Stimulated activated CD4-positive, alpha-beta T cell treated with anti-CD3 and anti-CD28 coated beads, Interleukin-12 subunit alpha, Interleukin-12 subunit beta, amount 100 ng/mL, for 48 hours (primary cell): ENCODE results near the gene GRIK1.

ENCODE experiments used
- DNase-seq, 3 donors: peaks; one replicate each; pipeline ENCODE4 v3.0.0-alpha.2; 2020; ENCODE audit warnings: low read depth in 2 of 3, low spot score in 1 of 3

Gene GRIK1

DNA sequence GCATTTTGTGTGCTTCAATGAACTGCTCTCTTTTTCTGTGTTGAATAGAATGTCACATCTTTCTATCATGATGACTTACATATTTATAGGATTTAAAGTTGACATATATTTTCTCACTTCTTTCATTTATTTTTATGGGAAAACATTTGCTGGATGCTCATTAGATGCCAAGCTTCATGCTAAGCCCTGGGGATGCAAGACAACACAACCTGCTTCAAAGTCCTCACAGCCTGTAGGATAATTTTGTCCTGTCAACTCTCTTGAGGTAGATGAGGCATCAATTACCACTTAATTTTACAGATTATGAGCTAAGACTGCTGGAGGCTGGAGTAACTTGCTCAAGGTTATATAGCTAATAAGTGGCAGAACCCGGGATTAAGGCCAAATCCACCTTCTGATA is 264.3 kb downstream of the GRIK1 start:
- no peak for DNase-seq

DNA sequence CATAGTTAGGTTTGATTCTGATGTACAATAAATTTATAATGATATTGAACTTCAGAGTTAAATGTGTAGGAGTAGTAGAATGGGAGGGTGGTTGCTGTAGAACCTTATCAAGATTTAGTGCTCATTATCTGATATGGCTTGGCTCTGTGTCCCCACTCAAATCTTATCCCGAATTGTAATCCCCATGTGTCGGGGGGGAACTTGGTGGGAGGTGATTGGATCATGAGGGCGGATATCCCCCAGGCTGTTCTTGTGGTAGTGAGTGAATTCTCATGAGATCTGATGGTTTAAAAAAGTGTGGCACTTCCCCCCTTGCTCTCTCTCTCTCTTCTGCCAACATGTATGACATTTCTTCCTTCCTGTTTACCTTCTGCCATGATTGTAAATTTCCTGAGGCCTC is 265.5 kb downstream of the GRIK1 start:
- DNase-seq, result no peak

DNA sequence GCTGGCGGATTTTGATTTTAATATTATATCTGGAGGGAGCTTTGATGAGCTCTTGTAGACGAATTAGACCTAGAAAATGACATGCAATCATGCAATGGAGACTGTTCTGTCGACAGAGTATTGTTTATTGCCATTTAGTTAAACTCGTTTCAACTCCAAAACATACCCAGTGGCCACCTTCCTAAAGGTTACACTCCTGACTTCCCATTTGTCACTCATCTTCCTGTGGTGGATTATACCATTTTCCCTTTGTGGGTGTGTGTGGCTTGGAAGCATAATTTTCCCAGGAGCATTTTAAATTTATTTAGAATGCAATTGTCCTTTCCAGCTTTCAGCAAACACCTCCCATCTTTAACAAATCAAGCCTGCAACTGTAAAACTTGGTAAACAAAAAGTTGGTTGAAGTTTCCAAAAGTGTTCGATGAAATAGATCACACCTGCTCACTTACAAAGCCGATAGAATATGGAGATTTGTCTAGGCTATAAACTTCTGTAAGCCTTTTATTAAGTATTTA is 266.6 kb downstream of the GRIK1 start:
- DNase-seq, result no peak

DNA sequence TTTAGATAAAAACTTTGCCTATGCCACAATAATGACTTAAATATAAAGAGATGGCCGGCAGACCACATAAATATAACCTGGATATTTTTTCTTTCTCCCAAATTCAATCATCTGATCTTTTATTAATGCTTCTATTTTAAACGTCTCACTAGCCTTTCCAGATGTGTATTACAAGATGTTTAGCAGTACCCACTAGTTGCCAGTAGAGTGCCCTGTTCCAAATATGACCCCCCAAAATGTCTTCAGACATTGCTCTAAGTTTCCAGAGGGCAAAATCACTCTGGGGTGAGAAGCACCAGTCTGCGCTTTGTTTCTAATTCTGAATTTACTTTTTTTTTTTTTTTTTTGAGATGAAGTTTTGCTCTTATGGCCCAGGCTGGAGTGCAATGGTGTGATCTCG is 268.1 kb downstream of the GRIK1 start:
- no peak for DNase-seq

DNA sequence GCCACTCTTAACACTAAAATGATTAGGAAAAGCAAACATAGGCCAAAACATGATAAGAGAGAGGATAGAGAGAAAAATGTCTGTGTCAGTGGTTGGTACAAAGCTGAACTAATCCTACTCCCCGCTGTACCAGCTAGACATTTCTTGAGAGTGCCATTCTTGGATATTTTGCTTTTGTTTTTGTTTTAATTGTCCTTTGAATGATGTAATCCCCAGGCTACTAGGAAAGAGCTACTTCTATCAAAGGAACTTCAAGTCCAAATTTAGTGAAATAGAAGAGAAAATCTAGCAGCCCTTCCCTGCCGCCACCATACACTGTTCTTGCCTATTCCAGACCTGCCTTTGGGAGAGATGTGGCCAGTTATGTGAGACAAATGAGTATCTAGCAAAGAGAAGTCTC is 269.6 kb downstream of the GRIK1 start:
- DNase-seq, result no peak

DNA sequence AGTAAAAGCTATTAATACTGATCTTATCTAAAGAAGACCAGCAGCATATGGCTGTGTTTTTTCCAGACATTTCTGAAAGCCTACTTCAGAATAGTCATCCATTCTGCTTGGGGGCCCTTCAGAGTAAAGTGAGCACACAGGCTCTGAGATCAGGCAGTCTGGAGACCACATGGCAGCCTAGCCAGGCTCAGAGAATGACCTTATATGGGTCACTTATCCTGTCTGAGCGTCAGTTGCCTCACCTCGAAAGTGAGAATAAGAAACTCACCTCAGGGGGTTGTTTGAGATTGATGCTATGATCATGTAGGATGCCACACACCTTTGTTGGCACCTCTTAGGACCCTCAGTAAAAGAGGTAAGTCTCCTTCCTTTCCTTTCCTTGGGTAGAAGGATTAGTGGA is 270.4 kb downstream of the GRIK1 start:
- DNase-seq, result no peak

DNA sequence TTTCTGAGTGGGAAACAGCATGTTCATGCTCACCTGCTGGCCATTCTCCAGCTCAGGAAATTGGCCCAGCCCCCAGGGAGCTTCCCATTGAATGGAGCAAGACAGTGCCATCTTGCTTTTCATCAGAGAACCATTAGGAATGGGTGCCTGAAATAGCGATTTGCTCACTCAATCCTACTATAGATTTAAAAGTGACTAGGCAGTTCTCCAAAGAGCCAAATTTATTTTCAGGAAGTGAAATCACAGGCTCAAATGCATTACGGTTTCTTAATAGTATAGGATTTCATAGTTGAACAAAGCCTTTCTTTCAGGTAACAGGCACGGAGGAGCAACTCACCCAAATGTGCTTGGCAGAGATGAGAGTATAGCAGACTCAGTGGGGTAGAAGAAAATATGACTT is 272.1 kb downstream of the GRIK1 start:
- no peak for DNase-seq

DNA sequence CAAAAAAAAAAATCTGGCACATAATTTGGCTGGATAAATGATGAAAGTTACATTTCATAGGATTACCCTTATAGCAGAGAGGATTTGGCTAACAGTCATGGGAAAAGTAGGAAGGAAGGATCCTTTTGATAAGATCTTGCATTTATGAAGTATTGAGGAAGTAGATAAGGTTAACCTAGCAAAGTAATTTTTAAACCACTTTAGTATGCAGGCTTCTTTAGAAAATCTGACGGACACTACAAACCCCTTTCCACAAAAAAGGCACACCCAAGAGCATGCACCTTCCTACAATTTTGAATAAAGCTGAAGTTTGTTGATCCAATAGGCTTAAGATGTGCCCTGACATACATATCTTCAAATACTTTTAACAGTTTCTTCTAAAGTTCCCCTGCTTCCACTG is 275.2 kb downstream of the GRIK1 start:
- no peak for DNase-seq

DNA sequence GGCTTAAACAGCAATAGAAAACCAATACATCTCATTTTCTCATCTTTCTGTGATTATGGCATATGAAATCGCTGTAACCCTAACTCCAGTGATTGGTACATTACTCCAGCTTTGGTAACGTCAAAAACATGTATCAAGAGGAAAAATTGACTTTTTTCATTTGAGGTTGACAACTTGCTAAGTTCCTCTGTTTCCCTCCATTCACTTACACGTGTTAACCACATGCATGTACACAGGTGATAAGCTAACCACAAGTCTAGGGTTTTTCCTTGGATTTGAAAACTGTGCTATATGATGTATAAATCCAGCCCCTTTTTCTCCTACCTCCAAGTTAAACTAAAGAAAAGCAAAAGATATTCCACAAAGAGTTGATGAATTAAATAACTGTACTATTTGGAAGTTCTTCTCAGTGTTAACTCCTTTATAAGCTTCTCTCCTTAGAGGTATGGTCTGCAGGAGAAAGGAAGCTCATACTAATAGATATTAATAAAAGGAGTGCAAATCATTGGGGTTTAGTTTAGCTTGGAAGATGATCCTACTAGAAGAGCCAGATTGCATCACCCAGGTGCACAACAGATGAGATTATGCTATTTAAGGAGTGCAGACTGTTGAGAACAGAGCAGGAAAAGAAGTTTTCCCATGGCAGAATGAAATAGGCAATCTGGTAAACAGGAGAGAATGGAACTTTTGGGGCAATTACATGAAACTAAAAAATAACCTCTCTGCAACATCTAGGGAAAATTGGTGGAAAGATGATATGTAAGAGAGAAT is 277.9 kb downstream of the GRIK1 start:
- no peak for DNase-seq

DNA sequence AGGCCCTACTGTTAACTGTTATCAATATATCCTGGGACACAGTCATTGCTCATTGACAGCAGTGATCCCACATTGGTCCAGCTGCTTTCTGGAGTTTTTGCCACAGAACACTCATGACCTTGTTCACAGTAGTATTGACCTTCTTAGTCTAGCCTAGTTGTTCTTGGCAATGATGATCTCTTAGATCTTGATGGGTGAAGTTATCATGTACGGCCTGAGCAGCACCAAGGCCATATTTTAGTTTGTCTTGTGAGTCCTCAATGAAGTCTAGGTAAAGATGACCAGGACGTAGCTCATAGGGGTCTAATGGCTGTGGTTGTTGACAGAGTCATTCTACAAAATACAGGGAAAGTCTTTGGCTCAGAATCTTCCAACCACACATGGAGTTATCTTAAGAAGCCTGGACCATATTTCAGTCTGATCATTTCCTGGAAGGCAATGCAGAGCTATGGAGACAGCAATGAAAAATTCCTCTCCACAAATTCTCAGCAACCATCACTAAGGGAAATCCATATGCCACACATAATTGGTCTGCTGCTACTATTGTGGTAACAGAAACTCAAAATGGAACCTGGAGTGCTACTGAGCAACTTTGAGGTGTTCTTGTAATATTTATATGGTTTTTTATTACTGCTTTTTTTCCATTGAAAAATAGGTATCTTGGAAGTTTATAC is 279.6 kb downstream of the GRIK1 start:
- DNase-seq, result no peak

DNA sequence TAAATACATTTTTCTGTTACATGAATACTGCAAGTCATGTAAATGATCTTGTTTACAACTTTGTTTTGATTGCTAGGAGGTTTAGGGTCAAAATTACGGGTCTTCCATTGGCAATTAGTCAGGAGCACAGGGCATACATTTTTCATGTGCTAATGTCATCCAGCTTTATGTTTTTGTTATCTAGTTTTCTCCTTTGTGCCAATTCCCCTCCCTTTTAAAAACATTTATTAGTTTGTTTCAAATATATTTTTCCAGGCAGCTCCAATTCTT is 280.9 kb downstream of the GRIK1 start:
- DNase-seq, result no peak

DNA sequence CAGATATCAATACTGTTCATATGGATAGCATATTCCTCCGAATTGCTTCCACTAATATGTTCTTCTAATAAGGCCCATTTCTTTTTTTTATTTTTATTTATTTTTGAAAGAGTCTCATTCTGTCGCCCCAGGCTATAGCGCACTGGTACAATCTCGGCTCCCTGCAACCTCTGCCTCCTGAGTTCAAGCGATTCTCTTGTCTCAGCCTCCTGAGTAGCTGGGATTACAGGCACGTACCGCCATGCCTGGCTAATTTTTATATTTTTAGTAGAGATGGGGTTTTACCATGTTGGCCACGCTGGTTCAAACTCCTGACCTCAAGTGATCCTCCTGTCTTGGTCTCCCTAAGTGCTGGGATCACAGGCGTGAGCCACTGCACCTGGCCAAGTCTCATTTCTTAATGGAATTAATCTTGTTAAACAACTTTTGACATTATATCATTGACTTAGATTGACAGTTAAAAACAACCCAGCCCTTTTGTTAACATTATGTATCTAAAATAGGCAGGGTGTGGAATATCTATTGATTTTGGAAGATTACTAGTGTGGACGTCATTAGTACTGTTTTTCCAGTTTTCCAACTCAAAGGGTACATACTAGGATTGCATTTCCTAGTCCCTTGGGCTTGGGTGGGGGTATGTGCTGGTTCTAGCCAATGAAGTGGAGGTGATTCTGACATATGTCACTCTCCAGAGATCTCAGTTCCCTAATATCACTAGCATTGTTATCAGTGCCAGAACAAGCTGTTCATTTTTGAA is 281.4 kb downstream of the GRIK1 start:
- no peak for DNase-seq

DNA sequence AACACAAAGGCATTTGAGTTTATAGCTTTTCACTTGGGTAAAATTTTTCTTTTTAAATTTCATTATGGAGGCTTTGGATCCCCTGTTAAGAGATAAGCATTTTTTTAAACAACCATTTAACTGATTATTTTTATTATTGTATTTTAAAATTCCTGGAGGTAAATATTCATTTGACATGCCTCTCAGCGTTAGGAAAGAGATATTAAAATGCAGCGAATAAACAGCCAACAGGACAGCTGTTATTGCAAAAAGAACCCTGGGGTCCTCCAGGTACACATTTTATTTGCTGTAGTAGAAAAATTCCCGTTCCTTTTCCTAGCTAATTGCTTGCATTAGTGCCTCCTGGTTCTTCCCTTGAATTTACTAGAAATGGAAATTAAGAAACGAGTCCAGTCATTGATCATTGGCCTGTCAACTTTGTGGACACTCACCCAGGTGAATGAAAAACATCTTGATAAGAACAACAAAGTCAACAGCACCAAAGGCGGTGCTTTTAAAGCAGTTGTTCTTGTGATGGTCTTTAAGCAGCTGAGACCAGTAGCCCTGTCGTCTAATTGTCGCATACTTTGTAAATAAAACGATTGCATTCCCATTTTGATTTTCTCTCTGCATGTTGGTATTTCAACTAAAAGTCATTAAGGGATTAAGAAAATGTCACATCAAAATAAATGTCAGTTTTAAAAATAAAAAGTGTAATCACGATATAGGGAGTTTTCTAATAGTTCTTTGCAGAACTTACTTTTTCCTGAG is 282.4 kb downstream of the GRIK1 start:
- no peak for DNase-seq

DNA sequence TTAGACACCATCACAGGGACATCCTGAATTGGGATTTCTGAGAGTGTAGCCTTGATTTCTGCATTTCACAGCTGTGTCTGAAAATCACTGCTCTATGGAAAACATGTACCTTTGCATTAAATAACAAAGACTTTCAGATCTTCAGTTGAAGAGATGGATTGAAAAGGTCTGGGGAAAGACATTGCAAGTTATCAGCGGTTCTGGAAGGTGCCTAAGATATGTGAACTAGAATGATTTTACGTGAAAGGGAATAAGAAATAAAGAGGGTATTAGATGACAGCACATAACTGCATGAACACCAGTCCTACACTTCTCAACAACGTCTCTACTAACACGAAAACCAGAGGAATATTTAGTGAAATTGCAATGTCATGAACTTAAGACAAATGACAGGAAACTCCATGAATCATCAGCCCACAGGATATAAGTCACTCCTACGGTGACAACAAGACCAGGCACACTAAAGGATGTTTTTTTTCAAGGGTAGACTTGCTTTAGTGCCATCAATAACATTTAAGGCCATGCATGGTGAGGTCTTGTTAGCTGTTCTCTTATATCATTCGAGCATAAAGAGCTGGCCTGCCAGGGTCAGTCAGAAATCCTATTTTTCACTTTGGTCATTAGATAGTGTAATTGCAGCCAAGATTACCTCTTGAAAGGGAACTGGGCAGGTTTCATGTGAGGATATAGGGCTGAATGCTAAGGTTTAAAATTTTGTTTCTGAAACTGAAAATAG is 283.1 kb downstream of the GRIK1 start:
- DNase-seq, result peak in 1 of 3 donors; percentile 18

DNA sequence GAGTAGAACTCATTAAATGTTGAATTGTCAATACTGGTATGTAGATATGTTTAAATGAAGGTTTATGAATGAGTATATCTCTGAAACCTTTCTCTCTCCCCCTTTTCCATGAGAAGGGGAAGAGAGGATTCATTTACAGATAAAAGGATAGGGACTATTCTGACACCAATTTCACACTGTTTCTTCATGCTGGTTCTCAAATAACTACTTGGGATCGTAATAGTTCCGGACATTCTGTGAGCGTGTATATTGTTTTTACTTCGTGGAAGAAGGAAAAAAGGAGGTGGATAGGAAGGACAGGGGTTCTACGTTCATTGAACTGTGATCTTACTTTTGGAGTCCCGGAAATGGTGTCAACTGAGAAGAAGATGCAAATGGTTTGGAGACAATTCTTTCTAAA is 284.2 kb downstream of the GRIK1 start:
- no peak for DNase-seq

DNA sequence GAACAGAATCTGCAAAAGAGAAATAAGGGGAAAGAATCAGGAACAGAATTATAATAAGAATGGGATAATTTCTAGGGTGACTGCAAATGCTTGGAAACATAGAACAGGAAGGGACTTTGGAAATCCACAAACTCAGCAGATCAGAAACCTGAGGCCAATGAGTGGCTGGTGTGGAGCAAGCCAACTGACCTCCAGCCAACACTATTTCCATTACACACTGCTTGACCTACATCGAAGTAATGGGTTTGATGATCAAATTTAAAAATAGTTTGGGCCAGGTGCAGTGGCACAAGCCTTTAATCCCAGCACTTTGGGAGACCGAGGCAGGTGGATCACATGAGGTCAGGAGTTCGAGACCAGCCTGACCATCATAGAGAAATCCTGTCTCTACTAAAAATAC is 284.9 kb downstream of the GRIK1 start:
- no peak for DNase-seq

DNA sequence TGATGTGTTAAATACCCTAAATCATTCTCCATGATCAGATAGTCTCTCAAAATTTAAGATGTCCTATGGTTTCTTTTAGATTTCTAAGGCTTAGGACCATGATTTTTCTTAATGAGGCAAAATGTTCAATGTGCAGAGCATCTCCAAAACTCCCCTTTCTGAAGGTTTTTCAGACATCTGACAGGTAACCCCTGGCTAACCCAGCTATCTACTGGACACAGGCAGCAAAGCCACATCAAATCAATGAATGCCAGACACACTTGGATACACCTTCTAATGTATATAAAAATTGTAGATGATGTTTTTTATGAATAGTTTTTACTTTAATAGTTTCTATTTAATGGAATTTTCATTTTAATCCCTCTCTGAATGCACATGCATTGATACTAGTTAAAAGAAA is 285.6 kb downstream of the GRIK1 start:
- no peak for DNase-seq

DNA sequence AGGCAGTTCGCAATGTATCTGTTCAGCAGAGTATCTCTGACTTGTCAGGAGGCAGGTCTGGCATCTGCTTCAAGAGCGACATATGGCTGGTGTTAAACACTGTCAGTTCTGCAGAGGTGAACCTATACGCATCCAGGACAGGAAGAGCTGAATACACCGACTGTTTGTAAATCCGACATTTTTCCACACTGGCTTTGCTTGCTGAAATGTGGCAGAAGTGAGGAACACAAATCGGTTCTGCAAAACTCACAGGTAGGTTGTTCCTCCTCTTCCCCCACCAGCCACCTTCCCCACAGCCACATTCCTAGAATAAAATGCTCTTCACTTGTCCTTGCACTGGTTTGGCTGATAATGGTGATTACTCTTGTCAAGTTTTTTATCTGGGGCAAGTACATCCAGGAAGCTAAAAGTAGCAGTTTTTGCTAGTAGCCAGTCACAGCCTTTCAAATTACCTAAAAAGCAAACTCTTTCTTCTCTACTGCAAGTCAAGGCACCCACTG is 289.2 kb downstream of the GRIK1 start:
- no peak for DNase-seq

DNA sequence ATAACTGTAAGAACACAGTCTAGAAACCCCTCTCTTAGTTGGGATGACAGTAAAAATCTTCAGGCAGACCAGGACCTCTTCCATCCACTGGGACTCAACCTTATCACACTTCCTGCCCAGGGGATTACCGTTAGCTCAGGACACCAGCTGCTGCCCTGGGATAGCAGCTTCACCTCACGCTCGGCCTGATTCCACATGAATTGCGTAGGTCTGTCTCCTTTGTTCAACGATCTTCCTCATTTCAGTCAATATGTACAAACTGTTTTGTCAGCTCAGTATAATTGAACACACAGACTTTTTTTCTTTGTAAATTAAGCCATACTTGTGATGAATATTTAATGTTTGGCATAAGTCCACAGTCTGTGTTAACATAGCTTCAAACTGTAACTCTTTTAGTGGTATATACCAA is 290.4 kb downstream of the GRIK1 start:
- no peak for DNase-seq

DNA sequence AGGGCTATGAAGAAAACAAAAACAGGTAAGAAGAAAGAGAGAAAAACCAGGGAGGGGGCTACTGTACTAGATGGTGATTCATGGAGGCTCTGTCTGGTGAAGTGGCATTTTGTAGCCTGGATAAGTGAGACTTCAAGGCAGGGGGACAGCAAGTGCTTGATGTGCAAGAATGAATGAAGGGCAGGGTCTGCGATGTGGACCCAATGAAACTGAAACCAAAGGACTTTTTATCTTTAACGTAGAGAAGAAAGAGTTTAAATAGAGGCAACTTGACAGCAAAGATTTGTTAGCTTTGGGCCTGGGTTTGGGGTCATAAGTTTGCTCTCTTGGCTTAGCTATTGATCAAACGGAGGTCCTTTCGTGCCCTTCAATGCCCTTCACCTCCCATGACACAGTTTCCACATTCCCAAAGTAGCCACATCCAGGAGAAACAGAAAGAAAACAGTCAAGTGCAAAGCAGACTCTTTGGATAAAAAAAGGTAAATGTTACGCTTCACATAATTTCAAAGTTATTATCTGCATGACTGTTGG is 291.0 kb downstream of the GRIK1 start:
- DNase-seq, result no peak
